ENCODE results near the gene CDC20B. TPM values are rescaled to one million over a fixed set of nuclear protein-coding genes. Genes with fewer than 3 reads are reported as not detected.

CDC20B gene
- total RNA-seq, 4 donors from 2014 or later: not detected

DNA sequence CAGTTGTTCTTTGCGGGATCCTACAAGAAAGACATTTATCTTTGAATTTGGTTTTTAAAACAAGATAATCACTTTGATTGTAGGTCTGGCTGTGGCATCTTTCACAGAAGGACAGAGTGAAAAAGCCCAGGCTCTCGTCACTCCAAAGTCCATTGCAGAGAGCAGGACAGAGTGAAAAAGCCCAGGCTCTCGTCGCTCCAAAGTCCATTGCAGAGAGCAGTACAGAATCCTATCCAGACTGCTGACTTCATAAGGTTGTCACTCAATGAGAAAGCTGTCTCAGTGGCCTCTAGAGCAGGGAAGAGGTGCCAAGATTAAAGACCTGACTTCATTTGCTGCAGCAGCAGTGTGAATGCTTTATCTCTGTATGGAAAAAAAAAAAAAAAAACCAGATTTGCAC is 29.4 kb downstream of the CDC20B start:
- TF ChIP-seq, protein P1, sequence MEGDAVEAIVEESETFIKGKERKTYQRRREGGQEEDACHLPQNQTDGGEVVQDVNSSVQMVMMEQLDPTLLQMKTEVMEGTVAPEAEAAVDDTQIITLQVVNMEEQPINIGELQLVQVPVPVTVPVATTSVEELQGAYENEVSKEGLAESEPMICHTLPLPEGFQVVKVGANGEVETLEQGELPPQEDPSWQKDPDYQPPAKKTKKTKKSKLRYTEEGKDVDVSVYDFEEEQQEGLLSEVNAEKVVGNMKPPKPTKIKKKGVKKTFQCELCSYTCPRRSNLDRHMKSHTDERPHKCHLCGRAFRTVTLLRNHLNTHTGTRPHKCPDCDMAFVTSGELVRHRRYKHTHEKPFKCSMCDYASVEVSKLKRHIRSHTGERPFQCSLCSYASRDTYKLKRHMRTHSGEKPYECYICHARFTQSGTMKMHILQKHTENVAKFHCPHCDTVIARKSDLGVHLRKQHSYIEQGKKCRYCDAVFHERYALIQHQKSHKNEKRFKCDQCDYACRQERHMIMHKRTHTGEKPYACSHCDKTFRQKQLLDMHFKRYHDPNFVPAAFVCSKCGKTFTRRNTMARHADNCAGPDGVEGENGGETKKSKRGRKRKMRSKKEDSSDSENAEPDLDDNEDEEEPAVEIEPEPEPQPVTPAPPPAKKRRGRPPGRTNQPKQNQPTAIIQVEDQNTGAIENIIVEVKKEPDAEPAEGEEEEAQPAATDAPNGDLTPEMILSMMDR (IDR thresholded peaks at IDR 0.05; ENCODE audit: low read depth): no peak

DNA sequence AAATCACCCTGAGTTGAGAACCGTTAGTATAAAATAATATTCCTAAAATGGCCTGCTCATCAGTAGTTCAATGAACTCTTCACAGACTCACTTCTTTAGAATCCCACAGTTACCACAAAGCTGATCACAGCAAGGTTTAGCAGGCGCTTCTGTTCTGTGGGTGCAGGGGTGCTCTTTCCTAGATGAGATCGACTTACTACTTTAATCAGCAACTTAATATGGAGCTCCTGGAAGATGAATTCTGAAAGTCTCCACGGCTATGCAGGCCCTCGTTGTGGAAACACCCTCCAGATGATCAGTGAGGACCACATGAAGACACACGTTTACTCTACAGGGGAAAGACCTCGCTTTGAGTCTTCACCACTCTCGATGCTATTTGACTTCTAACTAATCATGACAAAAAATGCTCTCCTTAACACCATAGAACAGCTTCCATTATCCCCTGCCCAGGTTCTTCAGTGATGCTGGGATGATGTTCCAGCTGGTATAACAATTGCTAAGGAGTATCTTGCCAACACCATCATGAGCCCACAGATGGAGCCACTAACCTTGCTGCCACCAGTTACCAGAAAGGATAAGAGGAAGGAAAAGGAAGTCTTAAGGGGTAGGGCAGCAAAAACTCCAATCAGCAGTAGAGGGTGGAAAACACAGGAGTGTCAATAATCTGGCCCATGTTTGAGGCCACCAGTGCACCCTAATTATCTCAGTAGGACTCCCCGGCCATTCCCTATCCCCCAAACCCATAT is 30.9 kb downstream of the CDC20B start:
- TF ChIP-seq, protein P1 (IDR thresholded peaks at IDR 0.05; ENCODE audit: low read depth): no peak

GRCh38 chr5:55140908-55141665 is 31.9 kb downstream of the CDC20B start:
- TF ChIP-seq, protein P1 (IDR thresholded peaks at IDR 0.05; ENCODE audit: low read depth): no peak

- TF ChIP-seq, protein P1 (IDR thresholded peaks at IDR 0.05; ENCODE audit: low read depth): no peak
Observed at GRCh38 chr5:55136521-55136920, 36.5 kb downstream of the CDC20B start.

GRCh38 chr5:55134053-55134722 is 38.8 kb downstream of the CDC20B start:
- TF ChIP-seq, protein P1 (IDR thresholded peaks at IDR 0.05; ENCODE audit: low read depth): no peak

- TF ChIP-seq, protein P1 (IDR thresholded peaks at IDR 0.05; ENCODE audit: low read depth): no peak
Observed at GRCh38 chr5:55123365-55123764, 49.6 kb downstream of the CDC20B start.

DNA sequence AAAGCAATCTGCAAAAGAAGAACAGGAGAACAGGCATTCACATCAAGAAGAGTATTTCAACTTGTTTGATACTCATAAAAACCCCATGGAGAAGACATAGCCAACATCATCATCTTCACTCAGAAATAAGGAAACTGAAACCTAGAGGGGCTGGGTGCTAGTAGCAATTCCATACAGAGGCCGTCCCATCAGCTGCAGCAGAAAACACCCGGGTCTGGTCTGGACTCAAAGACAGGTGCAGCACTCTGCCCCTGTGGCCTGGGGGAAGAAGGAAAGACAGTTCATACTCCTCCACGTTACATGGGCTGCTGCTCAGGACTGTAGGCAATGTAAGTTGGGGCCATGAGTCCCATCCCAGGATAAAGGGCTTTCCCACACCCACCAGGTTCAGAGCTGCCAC is 58.9 kb downstream of the CDC20B start:
- TF ChIP-seq, protein P1 (IDR thresholded peaks at IDR 0.05; ENCODE audit: low read depth): no peak
